ENCODE data around the gene LCN10.
"Not testable (repeated sequence)": the region's sequence is repeated elsewhere in the genome, so short reads cannot be mapped to it uniquely, and the experiment has no call there.

LCN10 gene

GRCh38 chr9:136771907-136772415 is 29.2 kb upstream of the LCN10 start:
- DNase-seq = no peak

GRCh38 chr9:136769710-136770191 is 27.0 kb upstream of the LCN10 start:
- DNase-seq = peak in 3 of 5 donors; percentile 28 to 45 (median 40)

- peak in 2 of 5 donors; percentile 29 to 44 for DNase-seq
Observed at GRCh38 chr9:136766410-136767120, 23.8 kb upstream of the LCN10 start.

GRCh38 chr9:136765745-136766409 is 23.1 kb upstream of the LCN10 start:
- not testable (repeated sequence) for DNase-seq

GRCh38 chr9:136765041-136765440 is 22.3 kb upstream of the LCN10 start:
- no peak for DNase-seq

- DNase-seq = no peak
Observed at GRCh38 chr9:136764301-136764891, 21.7 kb upstream of the LCN10 start, which contains the start of gene LCN15. Gene LCN15, minus strand, starts transcription at chr9:136764518. Its CDS starts 30 bp downstream, at chr9:136764488.

GRCh38 chr9:136763649-136764035 is 20.9 kb upstream of the LCN10 start:
- no peak for DNase-seq

GRCh38 chr9:136762915-136763648 is 20.3 kb upstream of the LCN10 start:
- DNase-seq = peak in 3 of 5 donors; percentile 21 to 38 (median 24)

- no peak for DNase-seq
Observed at GRCh38 chr9:136762221-136762691, 19.5 kb upstream of the LCN10 start.

- no peak for DNase-seq
Observed at GRCh38 chr9:136761545-136761981, 18.8 kb upstream of the LCN10 start.

GRCh38 chr9:136760834-136761544 is 18.2 kb upstream of the LCN10 start:
- DNase-seq = not testable (repeated sequence)

GRCh38 chr9:136760424-136760823 is 17.7 kb upstream of the LCN10 start:
- DNase-seq = no peak

- no peak for DNase-seq
Observed at GRCh38 chr9:136759436-136760325, 16.9 kb upstream of the LCN10 start.

GRCh38 chr9:136759001-136759400 is 16.3 kb upstream of the LCN10 start:
- no peak for DNase-seq

GRCh38 chr9:136757751-136758140 is 15.0 kb upstream of the LCN10 start:
- DNase-seq = no peak

GRCh38 chr9:136757328-136757727 is 14.6 kb upstream of the LCN10 start:
- DNase-seq = no peak

GRCh38 chr9:136756836-136757235 is 14.1 kb upstream of the LCN10 start:
- no peak for DNase-seq

- no peak for DNase-seq
Observed at GRCh38 chr9:136756134-136756438, 13.3 kb upstream of the LCN10 start.

- DNase-seq = not testable (repeated sequence)
Observed at GRCh38 chr9:136755302-136756133, 12.8 kb upstream of the LCN10 start.

Measured in T-helper 1 cell (primary cell).